Measurements from ENCODE around the gene GLRX.

Gene GLRX

DNA sequence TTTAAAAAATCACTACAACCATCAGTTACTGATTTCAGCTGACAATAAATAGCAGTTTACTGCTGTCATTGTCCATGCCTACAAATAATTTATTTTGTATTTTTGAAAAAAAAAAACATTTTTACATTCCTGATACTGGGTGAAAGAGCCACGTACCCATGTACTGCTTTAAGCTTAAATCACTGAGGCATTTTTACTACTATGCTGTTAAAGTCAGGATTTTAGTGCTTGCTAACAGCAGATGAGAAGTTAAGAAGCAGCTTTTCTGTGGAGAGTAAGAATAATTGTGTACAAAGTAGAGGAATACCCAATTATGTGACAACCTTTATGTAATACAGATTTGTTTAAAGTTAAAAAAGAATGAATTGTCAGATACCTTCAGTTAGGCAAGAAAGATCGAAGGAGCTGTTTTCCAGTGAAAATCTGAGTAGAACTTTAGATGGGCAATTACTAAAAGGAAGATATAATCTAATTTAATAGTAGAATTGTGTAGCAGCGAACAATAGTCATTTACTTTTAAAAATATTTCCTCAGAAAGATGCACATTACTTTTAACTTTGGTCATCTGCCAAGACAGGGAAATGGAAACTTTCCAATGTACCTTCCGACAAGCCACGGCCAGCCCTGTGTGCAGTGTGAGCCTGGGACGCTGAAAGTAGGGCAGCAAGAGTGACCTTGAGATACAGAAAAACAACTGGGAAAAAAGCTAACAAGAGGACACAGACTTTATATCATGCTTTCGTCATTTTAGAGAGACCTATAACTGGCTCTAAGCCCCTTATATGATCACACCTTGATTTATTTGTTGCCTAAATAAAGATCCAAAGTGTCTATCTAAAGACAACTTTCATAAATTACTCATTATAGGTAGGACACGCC is 51.5 kb downstream of the GLRX start:
- DNase-seq (ENCODE audit: extremely low read depth, low read depth), result no peak
- TF ChIP-seq, protein P1, sequence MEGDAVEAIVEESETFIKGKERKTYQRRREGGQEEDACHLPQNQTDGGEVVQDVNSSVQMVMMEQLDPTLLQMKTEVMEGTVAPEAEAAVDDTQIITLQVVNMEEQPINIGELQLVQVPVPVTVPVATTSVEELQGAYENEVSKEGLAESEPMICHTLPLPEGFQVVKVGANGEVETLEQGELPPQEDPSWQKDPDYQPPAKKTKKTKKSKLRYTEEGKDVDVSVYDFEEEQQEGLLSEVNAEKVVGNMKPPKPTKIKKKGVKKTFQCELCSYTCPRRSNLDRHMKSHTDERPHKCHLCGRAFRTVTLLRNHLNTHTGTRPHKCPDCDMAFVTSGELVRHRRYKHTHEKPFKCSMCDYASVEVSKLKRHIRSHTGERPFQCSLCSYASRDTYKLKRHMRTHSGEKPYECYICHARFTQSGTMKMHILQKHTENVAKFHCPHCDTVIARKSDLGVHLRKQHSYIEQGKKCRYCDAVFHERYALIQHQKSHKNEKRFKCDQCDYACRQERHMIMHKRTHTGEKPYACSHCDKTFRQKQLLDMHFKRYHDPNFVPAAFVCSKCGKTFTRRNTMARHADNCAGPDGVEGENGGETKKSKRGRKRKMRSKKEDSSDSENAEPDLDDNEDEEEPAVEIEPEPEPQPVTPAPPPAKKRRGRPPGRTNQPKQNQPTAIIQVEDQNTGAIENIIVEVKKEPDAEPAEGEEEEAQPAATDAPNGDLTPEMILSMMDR (IDR thresholded peaks at IDR 0.05; ENCODE audit: low read depth, low read length, missing control alignments), result no peak
- no peak overlapping the region for H3K4me3 ChIP-seq (replicated peaks; ENCODE audit: low read depth, low read length)

DNA sequence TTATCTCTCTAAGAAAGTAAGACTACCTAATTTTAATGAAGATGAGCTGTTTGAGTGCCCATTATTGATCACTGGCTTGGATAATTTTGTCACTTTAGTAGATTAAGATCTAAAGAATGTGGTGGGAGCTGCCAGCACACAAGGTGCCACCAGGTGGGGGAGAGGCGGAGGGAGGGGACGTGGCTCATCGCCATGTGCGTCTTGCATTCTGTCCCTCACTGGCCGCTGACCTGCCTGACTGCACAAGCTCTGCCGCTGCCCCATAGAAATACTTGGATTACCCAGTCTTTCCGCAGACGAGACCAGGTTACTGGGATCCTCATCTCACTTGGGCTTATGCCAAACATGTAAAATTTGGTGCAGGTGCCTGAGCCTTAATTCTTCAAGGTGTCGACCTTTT is 53.8 kb downstream of the GLRX start:
- TF ChIP-seq, protein P1 (IDR thresholded peaks at IDR 0.05; ENCODE audit: low read depth, low read length, missing control alignments), result no peak
- H3K4me3 ChIP-seq (replicated peaks; ENCODE audit: low read depth, low read length), result no peak overlapping the region
- DNase-seq (ENCODE audit: extremely low read depth, low read depth), result no peak

DNA sequence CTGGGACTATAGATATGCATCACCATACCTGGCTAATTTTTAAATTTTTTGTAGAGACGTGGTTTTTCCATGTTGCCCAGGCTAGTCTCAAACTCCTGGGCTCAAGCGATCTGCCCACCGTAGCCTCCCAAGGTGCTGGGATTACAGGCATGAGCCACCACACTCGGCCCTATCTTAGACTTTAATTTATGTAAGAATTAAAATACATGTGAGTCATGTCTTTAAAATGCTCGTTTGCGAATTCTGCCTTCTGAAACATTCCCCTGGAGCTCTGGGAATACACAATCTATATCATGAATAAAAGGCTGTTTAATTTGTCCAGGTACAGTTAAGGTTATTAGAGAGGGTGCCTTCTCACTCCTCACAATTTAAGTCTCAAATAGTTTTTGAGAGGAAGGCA is 58.6 kb downstream of the GLRX start:
- no peak overlapping the region for H3K4me3 ChIP-seq (replicated peaks; ENCODE audit: low read depth, low read length)
- DNase-seq (ENCODE audit: extremely low read depth, low read depth), result no peak
- TF ChIP-seq, protein P1 (IDR thresholded peaks at IDR 0.05; ENCODE audit: low read depth, low read length, missing control alignments), result no peak
